SJCRH30 (cell line): Measurements from ENCODE around the gene ZEB2. TPM values are rescaled to one million over a fixed set of nuclear protein-coding genes. Genes with fewer than 3 reads are reported as not detected.
A peak's percentile ranks its signal among the peaks of the same experiment; 100 is the strongest.

Experiments used
- DNase-seq, 2 experiments: peaks; one replicate each; pipeline ENCODE4 v3.0.0-alpha.2; 2015 to 2020
- H3K27ac ChIP-seq: fragments of 250-450 bp; sonication (Bioruptor Pico); 2 replicates; pipeline ENCODE4 v1.5.1; 2020; ENCODE audit warnings: mild to moderate bottlenecking, moderate library complexity
- H3K27me3 ChIP-seq: fragments of 250-450 bp; sonication (Bioruptor Pico); 2 replicates; pipeline ENCODE4 v1.5.1; 2020; ENCODE audit warnings: mild to moderate bottlenecking, moderate library complexity
- H3K36me3 ChIP-seq: fragments of 250-450 bp; sonication (Bioruptor Pico); 2 replicates; pipeline ENCODE4 v1.5.1; 2020; ENCODE audit warnings: mild to moderate bottlenecking, moderate library complexity
- H3K4me1 ChIP-seq: fragments of 250-450 bp; sonication (Bioruptor Pico); 2 replicates; pipeline ENCODE4 v1.5.1; 2020; ENCODE audit warnings: mild to moderate bottlenecking, moderate library complexity
- H3K4me3 ChIP-seq: fragments of 250-450 bp; sonication (Bioruptor Pico); 2 replicates; pipeline ENCODE4 v1.5.1; 2020; ENCODE audit warnings: mild to moderate bottlenecking, moderate library complexity
- H3K9me3 ChIP-seq: fragments of 250-450 bp; sonication (Bioruptor Pico); replicated peaks from 2 replicates; pipeline ENCODE4 v1.5.1; 2020; ENCODE audit warnings: mild to moderate bottlenecking, moderate library complexity
- total RNA-seq: library from RNA; depleted of rRNA; stranded (reverse); fragments of >200 nt; shearing (Covaris generic); gene quantifications from 2 replicates; pipeline ENCODE4 v1.2.3, GENCODE V29; 2014

Gene ZEB2
- total RNA-seq, 1 experiment from 2014 or later, result 69.1 TPM

DNA sequence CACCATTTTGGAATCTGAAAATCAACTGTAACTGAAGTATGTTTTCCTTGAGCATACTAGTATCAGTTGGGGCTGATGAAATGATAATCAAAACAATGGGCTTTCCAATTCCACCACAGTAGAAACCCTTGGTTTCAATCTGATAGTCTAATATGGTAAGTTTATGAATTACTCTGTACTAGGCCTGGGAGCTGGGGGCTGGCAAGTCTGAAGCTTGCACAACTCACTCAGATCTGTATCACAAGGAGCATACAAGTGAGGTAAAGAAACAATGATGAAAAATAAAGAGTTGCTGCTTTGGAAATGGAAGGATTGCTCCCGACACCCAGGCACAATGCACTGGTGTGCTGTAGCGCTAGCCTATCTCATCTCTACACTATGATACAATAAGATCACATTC, 19.4 kb downstream of the ZEB2 start:
- Histone ChIP-seq H3K4me1 (no peaks in the 10 kb centered on the region), H3K9me3 (no peaks in the 10 kb centered on the region), H3K4me3 (no peak overlapping the region), H3K27ac (no peak overlapping the region), H3K27me3 (no peaks in the 10 kb centered on the region), H3K36me3 (peaks cover 42% of the 10 kb centered on the region)
- no peak for DNase-seq

DNA sequence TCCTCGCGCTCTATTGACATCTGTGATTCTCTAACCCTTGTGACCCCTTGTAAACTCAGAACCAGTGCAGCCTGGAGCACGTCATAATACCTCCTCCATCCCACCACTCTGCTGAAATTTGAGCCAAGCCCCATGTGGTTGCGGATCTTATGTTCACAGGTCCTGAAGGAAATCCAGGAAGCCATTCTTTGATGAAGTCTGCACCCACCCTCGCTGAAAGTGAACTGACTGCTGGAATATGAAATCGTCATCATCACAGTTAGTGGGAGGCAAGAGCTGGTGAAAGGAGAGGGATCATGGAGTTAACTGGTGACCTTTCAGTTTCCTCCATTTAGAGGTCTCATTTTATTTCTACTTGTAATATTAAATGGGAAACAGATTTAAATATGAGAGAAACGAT, 21.6 kb downstream of the ZEB2 start:
- no peak overlapping the region for H3K4me3 ChIP-seq
- H3K4me1 ChIP-seq, result no peaks in the 10 kb centered on the region
- H3K36me3 ChIP-seq, result peaks cover 32% of the 10 kb centered on the region
- H3K27me3 ChIP-seq, result no peaks in the 10 kb centered on the region
- H3K27ac ChIP-seq, result no peak overlapping the region
- DNase-seq, result peak in 1 of 2 experiments; percentile 15
- H3K9me3 ChIP-seq, result no peaks in the 10 kb centered on the region

DNA sequence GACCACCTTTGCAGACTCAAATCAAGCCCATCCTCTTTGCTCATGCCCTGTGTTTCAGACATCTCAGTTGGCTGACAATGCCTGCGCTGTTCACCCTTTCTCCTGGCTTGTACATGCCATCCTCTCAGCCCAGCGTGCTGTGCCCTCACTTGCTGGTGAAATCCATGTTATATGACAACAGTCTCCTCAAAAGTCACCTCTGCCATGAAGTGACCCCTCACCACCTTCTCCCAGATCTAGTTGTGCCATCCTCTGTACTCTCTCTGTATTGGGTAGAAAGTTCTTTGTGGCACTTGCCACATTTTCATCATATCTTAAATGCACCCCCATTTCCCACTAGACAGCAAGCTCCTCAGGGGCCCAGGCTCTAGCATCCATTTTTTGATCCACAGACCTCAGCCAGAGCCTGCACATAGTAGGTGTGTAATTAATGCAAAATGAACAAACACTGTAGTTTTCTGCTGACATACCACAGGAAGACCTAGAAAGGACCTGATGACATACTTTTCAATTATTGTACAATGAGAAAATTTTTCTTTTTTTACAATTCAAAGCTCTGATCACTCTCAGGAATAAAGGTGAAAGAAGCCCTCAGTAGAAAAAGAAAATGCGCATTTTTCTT, 22.8 kb downstream of the ZEB2 start:
- no peak overlapping the region for H3K27ac ChIP-seq
- peaks cover 38% of the 10 kb centered on the region for H3K36me3 ChIP-seq
- H3K9me3 ChIP-seq, result no peaks in the 10 kb centered on the region
- no peaks in the 10 kb centered on the region for H3K4me1 ChIP-seq
- no peaks in the 10 kb centered on the region for H3K27me3 ChIP-seq
- DNase-seq, result no peak
- no peak overlapping the region for H3K4me3 ChIP-seq

DNA sequence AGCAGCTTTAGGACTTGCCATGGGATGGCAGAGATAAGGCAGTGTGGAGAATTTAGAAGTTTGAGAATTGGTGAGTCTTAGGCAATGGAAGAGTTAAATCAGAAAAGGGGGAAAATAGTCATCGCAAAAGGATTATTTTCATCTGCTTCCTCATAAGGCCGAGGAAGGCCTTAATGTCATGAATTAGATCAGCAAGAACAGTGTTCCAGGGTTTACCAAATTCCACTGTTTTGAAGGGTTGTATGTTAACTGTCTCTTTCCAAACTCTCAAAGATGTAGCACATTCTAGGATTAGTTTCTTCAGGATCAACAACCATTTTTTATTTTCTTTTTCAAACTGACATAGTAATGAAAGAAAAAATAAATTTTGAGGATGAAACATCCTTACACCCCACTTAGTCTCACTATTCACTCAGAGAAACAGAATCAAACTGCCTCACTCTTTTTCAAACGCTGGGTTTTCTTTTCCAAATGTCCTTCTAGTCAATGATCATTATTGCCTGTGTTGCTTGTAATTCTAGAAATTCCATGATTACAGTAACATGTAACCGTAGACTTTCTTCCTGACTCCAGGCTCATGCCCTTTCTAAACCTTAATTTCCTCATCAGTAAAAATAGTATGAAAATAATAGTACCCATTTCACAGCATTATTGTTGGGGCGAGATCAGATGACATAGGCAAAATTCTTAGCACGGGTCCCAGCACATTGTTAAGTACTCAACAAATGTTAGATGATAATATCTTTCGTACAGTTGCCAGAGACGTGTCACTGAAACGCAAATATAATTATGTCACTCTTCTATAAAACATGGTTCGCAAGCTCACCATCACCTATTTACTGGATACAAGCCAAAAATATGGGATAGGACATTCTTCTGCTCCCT, 23.6 kb downstream of the ZEB2 start:
- Histone ChIP-seq H3K9me3 (no peaks in the 10 kb centered on the region), H3K4me3 (no peak overlapping the region), H3K27ac (no peak overlapping the region), H3K27me3 (no peaks in the 10 kb centered on the region), H3K36me3 (peaks cover 34% of the 10 kb centered on the region), H3K4me1 (no peaks in the 10 kb centered on the region)
- DNase-seq, result no peak

DNA sequence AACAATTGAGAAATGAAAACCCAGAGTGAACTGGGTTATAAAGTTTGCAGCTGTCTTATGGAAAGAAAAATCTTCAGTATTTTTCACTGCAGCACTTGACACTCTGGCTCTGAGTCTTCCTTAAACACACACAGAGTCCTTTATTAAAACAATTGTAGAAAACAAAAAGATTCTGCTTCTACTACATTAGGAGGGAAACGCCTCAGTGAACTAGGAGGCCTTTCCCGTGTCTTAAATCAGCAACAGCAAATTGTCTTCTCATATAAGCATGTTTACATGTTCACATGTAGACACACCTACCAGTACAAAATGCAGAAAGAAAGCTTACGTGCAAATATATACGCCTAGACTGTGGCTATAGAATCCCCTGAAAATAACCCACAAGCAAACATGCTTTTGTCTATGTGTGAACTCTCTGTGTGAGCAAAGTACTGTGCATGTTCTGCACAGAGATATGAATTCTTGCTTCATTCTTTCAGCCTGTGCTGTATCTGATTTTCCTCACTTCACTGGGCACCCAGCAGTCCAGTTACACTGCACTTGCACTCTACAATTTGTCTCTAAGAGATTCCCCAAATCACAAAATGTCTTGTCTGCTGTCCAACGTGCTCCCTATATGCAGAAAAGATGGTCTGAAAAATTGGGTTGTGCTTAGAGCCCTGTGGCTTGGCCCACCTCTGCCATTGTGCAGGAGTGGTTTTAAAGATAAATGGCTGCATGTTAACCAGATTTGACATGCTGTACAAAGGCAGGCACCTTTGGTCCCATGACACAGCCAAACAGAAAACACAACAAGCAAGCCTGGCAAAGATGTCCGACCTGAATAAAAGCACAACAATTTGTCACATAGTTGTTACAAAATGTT, 24.5 kb downstream of the ZEB2 start:
- no peak overlapping the region for H3K4me3 ChIP-seq
- DNase-seq, result no peak
- no peaks in the 10 kb centered on the region for H3K9me3 ChIP-seq
- no peak overlapping the region for H3K27ac ChIP-seq
- H3K27me3 ChIP-seq, result no peaks in the 10 kb centered on the region
- H3K36me3 ChIP-seq, result peaks cover 34% of the 10 kb centered on the region
- no peaks in the 10 kb centered on the region for H3K4me1 ChIP-seq

DNA sequence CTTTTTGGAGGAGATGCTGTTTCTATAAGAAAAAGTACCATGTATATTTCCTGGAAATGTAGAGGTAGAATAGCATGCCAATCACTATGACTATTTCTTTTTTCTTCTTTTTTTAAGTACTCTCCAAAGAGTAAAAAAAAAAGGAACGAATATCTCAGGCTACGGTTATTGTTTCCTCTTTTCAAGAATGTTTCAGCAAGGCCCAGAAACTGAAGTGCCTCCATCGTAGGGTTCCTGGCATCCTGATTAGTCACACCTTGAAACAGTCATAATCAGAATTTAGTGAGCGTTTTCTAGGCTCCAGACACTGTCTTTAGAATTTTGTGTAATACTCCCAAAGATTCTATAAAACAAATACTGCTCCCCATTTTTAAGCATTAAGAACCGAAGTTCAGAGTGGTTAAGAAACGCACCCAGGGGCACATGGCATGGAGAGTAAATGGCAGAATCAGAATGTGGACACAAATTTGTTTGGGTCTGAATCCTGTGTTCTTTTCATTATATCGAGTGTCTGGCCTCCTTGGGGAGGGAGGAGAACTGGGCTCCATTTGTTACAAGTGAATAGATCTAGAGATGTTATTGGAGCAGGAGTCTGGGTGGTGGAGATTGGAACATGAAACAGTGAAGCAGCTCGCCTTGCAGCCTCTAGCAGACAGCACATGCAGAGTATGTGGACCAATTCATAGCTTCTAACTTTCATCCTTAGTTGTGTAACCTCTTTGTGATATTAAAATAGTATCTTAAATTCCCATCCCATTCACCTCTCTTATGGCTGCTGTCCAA, 26.7 kb downstream of the ZEB2 start:
- DNase-seq, result no peak
- Histone ChIP-seq H3K9me3 (no peaks in the 10 kb centered on the region), H3K36me3 (peaks cover 25% of the 10 kb centered on the region), H3K4me1 (no peaks in the 10 kb centered on the region), H3K27me3 (no peaks in the 10 kb centered on the region), H3K27ac (no peak overlapping the region), H3K4me3 (no peak overlapping the region)

DNA sequence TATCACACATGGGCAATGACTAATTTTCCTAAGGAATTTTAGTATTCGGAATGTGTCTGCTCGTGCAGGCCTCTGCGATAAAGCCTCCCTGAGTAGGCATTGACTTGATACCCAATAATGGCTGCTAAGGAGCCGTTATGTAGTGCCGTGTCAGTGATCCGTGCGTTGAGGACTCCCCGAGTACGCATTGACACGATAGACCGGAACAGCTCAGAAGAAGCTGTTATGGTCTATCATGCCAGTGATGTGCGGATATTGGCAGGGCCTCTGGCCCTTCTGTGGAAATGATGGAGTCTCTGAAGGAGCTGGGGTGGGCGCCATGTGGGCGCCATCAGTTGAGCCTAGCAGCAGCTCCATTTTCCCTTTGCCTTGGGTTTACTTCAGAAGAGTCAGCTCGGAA, 29.1 kb downstream of the ZEB2 start:
- no peaks in the 10 kb centered on the region for H3K9me3 ChIP-seq
- no peaks in the 10 kb centered on the region for H3K4me1 ChIP-seq
- H3K27ac ChIP-seq, result no peak overlapping the region
- H3K36me3 ChIP-seq, result peaks cover 26% of the 10 kb centered on the region
- H3K27me3 ChIP-seq, result no peaks in the 10 kb centered on the region
- H3K4me3 ChIP-seq, result no peak overlapping the region
- DNase-seq, result no peak

DNA sequence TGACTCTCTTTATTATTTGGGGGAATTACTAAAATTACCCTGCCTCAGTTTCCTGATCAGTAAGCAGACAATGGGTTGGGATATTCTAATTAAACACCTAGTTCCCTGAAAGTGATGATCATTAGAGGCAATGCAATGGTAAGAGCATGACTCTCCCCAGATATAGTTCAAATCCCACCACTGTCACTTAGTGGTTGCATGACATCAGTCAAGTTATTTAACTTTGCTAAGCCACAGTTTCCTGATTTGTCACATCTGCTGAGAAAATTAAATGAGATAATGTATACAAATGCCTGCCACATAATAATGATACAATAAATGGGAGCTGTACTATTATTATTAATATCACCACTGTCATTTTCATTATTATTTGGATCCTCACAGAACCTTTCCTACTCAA, 29.9 kb downstream of the ZEB2 start:
- no peak overlapping the region for H3K27ac ChIP-seq
- H3K36me3 ChIP-seq, result peaks cover 34% of the 10 kb centered on the region
- no peaks in the 10 kb centered on the region for H3K4me1 ChIP-seq
- no peak for DNase-seq
- no peaks in the 10 kb centered on the region for H3K9me3 ChIP-seq
- no peak overlapping the region for H3K4me3 ChIP-seq
- no peaks in the 10 kb centered on the region for H3K27me3 ChIP-seq

DNA sequence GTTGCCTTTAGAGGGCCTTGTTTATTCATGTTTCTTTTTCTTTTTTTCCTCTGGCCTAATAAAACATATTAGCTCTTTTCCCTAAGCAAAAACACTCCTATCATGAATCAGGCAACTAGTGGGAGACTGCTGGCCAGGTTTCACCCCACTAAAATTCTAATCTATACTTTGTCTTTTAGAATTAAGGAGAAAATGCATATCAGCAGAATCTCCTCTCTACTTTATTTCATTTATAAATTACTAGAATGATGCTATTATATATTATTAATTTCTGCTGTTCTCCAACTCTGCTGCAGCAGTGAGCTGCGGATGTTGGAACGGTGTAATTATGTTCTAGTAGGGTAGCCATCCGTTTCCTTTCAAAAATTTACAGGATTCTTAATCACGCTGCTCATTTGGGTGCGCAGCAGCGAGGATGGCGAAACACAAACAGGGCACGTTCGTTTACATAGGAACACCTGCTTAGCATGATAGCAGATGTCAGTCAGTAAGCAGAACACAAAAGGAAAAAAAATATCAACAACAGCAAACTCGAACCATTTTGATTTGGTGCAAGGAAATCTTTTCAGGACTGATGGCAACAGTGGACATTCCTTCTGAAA, 30.5 kb downstream of the ZEB2 start:
- no peaks in the 10 kb centered on the region for H3K27me3 ChIP-seq
- H3K36me3 ChIP-seq, result peaks cover 35% of the 10 kb centered on the region
- no peak for DNase-seq
- no peaks in the 10 kb centered on the region for H3K9me3 ChIP-seq
- no peaks in the 10 kb centered on the region for H3K4me1 ChIP-seq
- no peak overlapping the region for H3K27ac ChIP-seq
- no peak overlapping the region for H3K4me3 ChIP-seq

DNA sequence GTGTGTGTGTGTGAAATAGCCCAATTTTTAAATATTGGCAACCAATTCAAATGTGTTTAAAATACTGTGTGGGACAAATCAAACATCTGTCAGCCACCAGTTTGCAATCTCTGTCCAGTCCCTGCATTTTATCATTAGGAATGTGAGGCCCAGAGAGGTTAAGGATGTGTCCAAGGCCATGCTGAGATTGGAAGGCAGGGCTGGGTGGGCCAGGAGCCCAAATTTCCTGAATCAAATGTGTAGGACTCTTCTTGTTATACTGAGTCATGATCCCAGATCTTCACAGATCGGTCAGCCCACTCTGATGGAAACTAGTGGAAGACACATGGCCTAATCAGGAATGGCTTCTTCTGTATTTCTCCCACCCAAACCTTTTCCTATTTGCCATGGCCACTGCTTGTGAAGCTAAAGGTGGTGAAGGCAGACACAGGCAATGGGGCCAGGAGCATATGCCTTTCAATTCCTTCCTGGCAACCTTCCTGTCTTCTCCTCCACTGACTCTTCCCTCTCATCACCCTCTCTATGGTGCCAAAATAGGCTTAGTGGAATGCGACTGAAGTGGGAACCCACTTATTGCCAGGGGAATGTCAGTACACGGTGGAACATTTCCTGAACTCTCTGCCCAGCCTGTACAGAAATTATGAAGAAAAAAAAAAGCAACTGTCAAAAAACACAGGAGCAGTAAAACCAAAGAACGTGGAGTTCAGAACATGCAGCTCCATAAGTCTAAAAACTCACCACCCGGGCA, 35.5 kb downstream of the ZEB2 start:
- Histone ChIP-seq H3K9me3 (no peaks in the 10 kb centered on the region), H3K36me3 (peaks cover 26% of the 10 kb centered on the region), H3K4me1 (no peaks in the 10 kb centered on the region), H3K4me3 (no peak overlapping the region), H3K27me3 (no peaks in the 10 kb centered on the region), H3K27ac (no peak overlapping the region)
- DNase-seq, result no peak

DNA sequence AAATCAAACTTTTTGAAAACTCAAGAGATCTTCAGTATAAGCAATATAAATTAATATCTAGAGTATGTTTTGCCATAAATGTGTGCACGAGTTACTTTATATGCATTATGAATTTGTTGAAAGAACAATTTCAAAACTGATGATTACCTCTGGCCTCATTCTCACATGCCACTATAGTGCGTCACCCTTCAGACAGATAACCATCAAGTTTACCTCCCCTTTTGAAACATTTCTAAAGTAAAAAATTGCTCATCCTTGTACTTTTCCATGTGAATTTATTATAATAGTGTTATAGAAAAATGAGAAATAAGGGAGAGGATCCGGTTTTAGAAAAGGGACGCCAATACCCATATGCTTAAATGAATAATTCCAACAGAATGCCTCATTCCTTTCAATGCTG, 38.3 kb downstream of the ZEB2 start:
- no peak for DNase-seq
- no peak overlapping the region for H3K4me3 ChIP-seq
- H3K36me3 ChIP-seq, result peaks cover 22% of the 10 kb centered on the region
- no peak overlapping the region for H3K27ac ChIP-seq
- no peaks in the 10 kb centered on the region for H3K27me3 ChIP-seq
- H3K4me1 ChIP-seq, result peaks cover 23% of the 10 kb centered on the region
- no peaks in the 10 kb centered on the region for H3K9me3 ChIP-seq

DNA sequence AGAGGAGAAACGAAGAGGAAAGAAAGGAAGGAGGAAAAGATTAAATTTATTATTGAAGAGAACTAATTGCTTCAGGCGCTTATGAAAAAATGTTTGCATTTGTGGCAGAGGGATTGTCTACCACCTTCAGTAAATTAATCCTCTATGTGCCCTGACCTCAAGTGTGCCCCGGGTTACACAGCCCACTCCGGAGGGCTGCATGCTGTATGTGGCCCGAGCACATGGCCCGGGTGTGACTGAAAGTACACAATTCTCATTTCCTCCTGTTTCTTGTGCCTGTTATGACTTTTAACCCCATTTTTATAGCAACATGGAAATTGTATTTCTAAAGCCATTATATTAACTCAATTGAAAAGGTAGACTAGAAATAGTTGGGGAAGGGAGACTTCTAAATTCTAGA, 38.8 kb downstream of the ZEB2 start:
- Histone ChIP-seq H3K27me3 (no peaks in the 10 kb centered on the region), H3K36me3 (peaks cover 22% of the 10 kb centered on the region), H3K4me3 (no peak overlapping the region), H3K9me3 (no peaks in the 10 kb centered on the region), H3K4me1 (peaks cover 26% of the 10 kb centered on the region), H3K27ac (no peak overlapping the region)
- no peak for DNase-seq

DNA sequence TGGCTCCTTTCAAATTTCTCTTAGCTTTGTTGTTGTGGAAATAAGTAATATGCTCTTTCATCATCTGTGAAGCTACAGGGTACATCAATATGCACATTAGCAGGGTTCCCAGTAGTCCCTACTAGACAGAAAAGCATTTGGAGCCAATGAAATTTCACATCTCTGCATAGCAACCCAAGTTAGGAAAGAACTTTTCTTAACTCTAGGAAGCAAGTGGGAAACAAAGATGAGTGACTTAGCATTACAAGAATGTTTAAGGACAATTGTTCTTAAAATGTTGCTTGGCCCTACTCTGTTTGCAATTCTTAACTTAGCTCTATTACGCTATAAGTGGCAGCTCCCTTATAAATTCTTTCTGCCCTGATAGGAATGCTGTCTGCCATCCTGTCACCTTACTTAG, 39.6 kb downstream of the ZEB2 start:
- no peak for DNase-seq
- H3K27ac ChIP-seq, result no peak overlapping the region
- H3K9me3 ChIP-seq, result no peaks in the 10 kb centered on the region
- no peaks in the 10 kb centered on the region for H3K27me3 ChIP-seq
- H3K36me3 ChIP-seq, result peaks cover 15% of the 10 kb centered on the region
- H3K4me3 ChIP-seq, result no peak overlapping the region
- peaks cover 26% of the 10 kb centered on the region for H3K4me1 ChIP-seq
